GM12874 (cell line): ENCODE data around the gene NPS.

Source experiments
- CTCF ChIP-seq: IDR thresholded peaks from 2 replicates; pipeline ENCODE4 v1.5.1; 2011; ENCODE audit warnings: low read depth, mild to moderate bottlenecking, control low read depth, low read length, moderate library complexity; ENCODE audit not compliant: insufficient read depth

The NPS gene, protein sequence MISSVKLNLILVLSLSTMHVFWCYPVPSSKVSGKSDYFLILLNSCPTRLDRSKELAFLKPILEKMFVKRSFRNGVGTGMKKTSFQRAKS

DNA sequence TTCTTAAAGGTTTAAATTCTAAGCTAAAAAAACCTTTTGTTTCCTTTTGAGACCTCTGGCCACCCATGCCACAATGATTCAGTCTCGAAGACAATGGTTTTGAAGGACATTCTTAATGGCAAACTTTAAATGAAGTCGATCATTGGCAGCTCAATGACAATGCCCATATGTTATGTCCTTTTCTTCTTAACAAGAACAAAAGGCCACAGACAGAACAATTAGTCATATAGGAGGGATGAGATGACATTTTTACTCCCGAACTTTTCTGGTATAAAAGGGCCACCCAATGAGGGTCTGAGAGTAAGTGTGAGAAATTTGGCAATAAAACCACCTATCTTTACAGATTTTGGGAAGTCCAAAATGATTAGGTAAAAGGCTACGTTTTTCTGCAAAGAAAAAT is at the start of gene NPS:
TSS of gene NPS (plus strand) at position 301 of the 400 bp plus-strand sequence. CDS start at position 361, 60 bp downstream.
- no peak for TF ChIP-seq CTCF

DNA sequence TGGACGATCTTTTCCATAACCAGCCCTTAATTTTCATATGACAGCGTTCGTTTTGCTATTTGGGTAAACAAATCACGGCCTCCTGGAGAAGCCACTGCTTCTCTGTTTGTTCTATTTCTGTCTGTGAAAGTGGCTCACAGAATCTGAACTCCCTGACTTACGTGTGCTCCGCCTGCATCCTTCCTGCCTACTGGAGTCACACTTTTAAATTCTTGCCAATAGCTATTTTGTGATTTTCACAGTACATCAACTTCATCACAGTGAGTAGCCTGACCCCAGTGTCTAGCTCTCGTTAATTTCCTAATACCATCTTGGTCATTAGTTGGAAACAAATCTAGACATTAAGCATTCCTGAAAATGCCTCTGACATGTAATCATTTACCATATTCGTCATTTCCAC is 49.0 kb upstream of the NPS start:
- no peak for TF ChIP-seq CTCF

- TF ChIP-seq CTCF: no peak
These were observed 43.0 kb upstream of the NPS start for GRCh38 chr10:127506094-127506493.

DNA sequence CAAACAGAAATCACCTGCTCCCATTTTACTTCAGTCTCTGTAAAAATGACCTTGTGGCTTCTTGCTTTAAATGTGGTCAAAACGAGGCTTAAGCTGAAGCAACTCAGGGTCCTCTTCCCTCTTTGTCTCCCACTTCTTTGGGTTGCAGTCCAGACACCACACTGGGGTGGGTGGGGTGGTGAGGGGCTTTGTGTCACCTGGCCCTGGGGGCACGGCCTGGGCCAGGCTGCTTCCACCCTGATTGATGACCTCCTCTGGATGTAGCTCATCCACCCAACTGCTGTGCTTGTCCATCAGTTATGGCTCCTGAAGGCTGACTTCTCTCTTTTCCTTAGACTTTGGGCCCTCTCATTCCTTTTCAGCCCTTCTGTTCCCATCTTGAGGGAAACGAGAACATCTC is 26.8 kb upstream of the NPS start:
- TF ChIP-seq CTCF: no peak

DNA sequence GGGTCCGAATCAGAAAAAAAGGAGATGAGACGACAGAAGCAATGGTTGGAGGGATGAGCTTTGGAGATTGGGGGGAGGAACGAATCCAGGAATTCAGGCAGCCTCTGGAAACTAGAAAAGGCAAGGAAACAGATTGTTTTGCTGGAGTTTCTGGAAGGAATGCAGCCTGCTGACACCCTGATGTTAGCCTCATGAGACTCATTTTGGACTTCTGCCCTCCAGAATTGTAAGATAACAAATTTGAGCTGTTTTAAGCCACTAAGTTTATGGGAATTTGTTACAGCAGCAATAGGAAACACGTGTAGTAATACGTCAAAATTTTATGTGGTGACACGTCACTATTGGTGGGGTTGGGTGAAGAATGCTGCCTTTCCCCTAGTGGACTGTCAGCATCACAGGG is 25.6 kb upstream of the NPS start:
- no peak for TF ChIP-seq CTCF

GRCh38 chr10:127524229-127524628 is 24.9 kb upstream of the NPS start:
- no peak for TF ChIP-seq CTCF

DNA sequence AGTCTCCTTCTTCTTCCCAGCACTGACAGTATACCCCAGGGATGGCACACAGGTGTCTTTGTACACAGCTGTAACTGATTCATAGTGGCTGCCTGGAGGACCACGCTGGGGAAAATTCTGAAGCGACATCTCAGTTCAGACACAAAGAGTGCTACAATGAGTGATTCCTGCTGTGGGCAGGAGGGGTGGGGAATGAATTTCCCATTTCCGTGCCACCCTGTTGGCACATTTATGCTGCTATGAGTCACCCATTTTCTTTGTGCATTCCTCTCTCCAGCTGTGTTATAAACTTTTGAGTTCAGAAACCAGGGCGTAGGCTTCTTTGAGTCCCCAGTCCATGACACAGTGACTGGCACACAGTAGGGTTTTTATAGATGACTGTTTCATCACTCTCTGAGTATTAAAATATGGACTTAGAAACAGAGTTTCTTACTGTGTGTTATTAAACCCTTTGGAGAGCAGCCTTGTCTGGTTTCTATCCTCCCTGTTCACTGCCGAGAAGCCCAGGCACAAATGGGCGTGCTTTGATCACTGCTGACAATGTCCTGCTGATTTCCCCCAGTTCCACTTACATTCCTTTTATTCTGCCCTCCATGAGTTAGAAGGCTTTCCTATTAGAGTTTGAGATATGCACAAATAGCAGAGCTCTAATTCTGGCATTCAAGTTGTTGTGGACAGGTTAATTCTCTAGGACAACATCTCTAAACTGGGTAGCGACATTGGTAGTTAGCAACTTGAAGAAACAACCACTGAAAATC is 24.0 kb upstream of the NPS start:
- no peak for TF ChIP-seq CTCF
